ENCODE results near the gene NSUN2. TPM values are rescaled to one million over a fixed set of nuclear protein-coding genes. Genes with fewer than 3 reads are reported as not detected.

The NSUN2 gene
- polyA plus RNA-seq, 1 donor from 2014 or later = 47.5 TPM

- TF ChIP-seq MXI1 (conservative IDR thresholded peaks at IDR 0.05; ENCODE audit: poor library complexity, severe bottlenecking) = no peak
These were observed 54.0 kb downstream of the NSUN2 start (continued) for GRCh38 chr5:6578676-6579343.

- Histone ChIP-seq H4K20me1 (ENCODE audit: insufficient read depth) (no peaks in the 10 kb centered on the region), H3F3A (ENCODE audit: insufficient read depth, low read length, poor library complexity, severe bottlenecking) (no peaks in the 10 kb centered on the region), H3K4me2 (ENCODE audit: low read length) (no peak overlapping the region), H2AFZ (ENCODE audit: low read depth, low read length) (no peak overlapping the region), H3K9ac (ENCODE audit: low read length) (no peak overlapping the region), H3K36me3 (ENCODE audit: insufficient read depth, low read length) (no peaks in the 10 kb centered on the region), H3K4me3 (ENCODE audit: low read length) (no peak overlapping the region), H3K27me3 (ENCODE audit: insufficient read depth, low read depth, low read length) (no peaks in the 10 kb centered on the region), H3K9me2 (ENCODE audit: insufficient read depth, low read length) (no peaks in the 10 kb centered on the region), H3K9me3 (ENCODE audit: low read length) (no peaks in the 10 kb centered on the region), H3K79me2 (replicated peaks; ENCODE audit: insufficient read depth, low read length) (no peaks in the 10 kb centered on the region), H3K27ac (ENCODE audit: low read length) (no peak overlapping the region)
- TF ChIP-seq EZH2 (IDR thresholded peaks at IDR 0.05; ENCODE audit: borderline replicate concordance, insufficient read depth, low read length, poor library complexity, severe bottlenecking) = no peak
- peak; percentile 60 for TF ChIP-seq CTCF (IDR thresholded peaks at IDR 0.05; ENCODE audit: poor library complexity, severe bottlenecking)
- TF ChIP-seq REST (IDR thresholded peaks at IDR 0.05; ENCODE audit: borderline replicate concordance) = no peak
- TF ChIP-seq POLR2AphosphoS5 (IDR thresholded peaks at IDR 0.05) = no peak
- TF ChIP-seq SMC3 (conservative IDR thresholded peaks at IDR 0.05; ENCODE audit: poor library complexity) = peak; percentile 65
- no peak for TF ChIP-seq MXI1 (conservative IDR thresholded peaks at IDR 0.05; ENCODE audit: poor library complexity, severe bottlenecking)
- peak; percentile 71 for TF ChIP-seq RAD21 (conservative IDR thresholded peaks at IDR 0.05)
- TF ChIP-seq EP300 (conservative IDR thresholded peaks at IDR 0.05; ENCODE audit: poor library complexity, severe bottlenecking) = no peak
These were observed 55.9 kb downstream of the NSUN2 start for GRCh38 chr5:6576861-6577501.

GRCh38 chr5:6574537-6575245 lies 58.2 kb downstream of the NSUN2 start:
- no peak overlapping the region for H3K4me3 ChIP-seq (ENCODE audit: low read length)
- no peaks in the 10 kb centered on the region for H3K79me2 ChIP-seq (replicated peaks; ENCODE audit: insufficient read depth, low read length)
- no peaks in the 10 kb centered on the region for H4K20me1 ChIP-seq (ENCODE audit: insufficient read depth)
- H3K9me2 ChIP-seq (ENCODE audit: insufficient read depth, low read length) = no peaks in the 10 kb centered on the region
- no peaks in the 10 kb centered on the region for H3F3A ChIP-seq (ENCODE audit: insufficient read depth, low read length, poor library complexity, severe bottlenecking)
- no peaks in the 10 kb centered on the region for H3K36me3 ChIP-seq (ENCODE audit: insufficient read depth, low read length)
- H3K9me3 ChIP-seq (ENCODE audit: low read length) = no peaks in the 10 kb centered on the region
- H3K9ac ChIP-seq (ENCODE audit: low read length) = no peak overlapping the region
- no peaks in the 10 kb centered on the region for H3K27me3 ChIP-seq (ENCODE audit: insufficient read depth, low read depth, low read length)
- H3K4me2 ChIP-seq (ENCODE audit: low read length) = no peak overlapping the region
- TF ChIP-seq POLR2AphosphoS5 (IDR thresholded peaks at IDR 0.05) (no peak), RAD21 (conservative IDR thresholded peaks at IDR 0.05) (no peak), TAF1 (IDR thresholded peaks at IDR 0.05; ENCODE audit: low read depth) (no peak), REST (IDR thresholded peaks at IDR 0.05; ENCODE audit: borderline replicate concordance) (no peak), SMC3 (conservative IDR thresholded peaks at IDR 0.05; ENCODE audit: poor library complexity) (no peak), MXI1 (conservative IDR thresholded peaks at IDR 0.05; ENCODE audit: poor library complexity, severe bottlenecking) (no peak), EZH2 (IDR thresholded peaks at IDR 0.05; ENCODE audit: borderline replicate concordance, insufficient read depth, low read length, poor library complexity, severe bottlenecking) (no peak), CTCF (IDR thresholded peaks at IDR 0.05; ENCODE audit: poor library complexity, severe bottlenecking) (no peak), EP300 (conservative IDR thresholded peaks at IDR 0.05; ENCODE audit: poor library complexity, severe bottlenecking) (no peak)
- H2AFZ ChIP-seq (ENCODE audit: low read depth, low read length) = no peak overlapping the region
- H3K27ac ChIP-seq (ENCODE audit: low read length) = no peak overlapping the region

Measured in neural cell (in vitro differentiated cells).